ENCODE data around the gene MRPL36. TPM values are rescaled to one million over a fixed set of nuclear protein-coding genes. Genes with fewer than 3 reads are reported as not detected.
"Not testable (repeated sequence)": the region's sequence is repeated elsewhere in the genome, so short reads cannot be mapped to it uniquely, and the experiment has no call there.

MRPL36 gene
- total RNA-seq, 4 donors from 2014 or later: 42.6 to 56.1 (median 46.2) TPM

DNA sequence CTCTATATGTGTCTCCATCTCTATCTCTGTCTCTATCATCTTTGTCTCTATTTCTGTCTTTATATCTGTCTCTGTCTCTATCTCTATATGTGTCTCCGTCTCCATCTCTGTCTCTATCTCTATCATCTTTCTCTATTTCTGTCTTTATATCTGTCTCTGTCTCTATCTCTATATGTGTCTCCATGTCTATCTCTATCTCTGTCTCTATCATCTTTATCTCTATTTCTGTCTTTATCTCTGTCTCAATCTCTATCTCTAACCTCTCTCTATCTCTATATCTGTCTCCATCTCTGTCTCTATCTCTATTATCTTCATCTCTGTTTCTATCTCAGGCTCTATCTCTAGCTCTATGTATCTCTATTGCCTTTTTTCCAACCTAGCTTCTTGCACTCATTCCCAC, 46.1 kb upstream of the MRPL36 start:
- H3K27ac ChIP-seq (replicated peaks in 1 of 4): no peak overlapping the region
- H3K4me1 ChIP-seq: no peaks in the 10 kb centered on the region
- H3K4me3 ChIP-seq: no peak overlapping the region
- no peak for DNase-seq (ENCODE audit: extremely low spot score)
- no peaks in the 10 kb centered on the region for H3K9me3 ChIP-seq
- TF ChIP-seq POLR2A (IDR thresholded peaks at IDR 0.05; ENCODE audit: low read depth) (no peak), EP300 (IDR thresholded peaks at IDR 0.05) (no peak), POLR2AphosphoS5 (IDR thresholded peaks at IDR 0.05) (no peak)
- TF ChIP-seq, protein P1, sequence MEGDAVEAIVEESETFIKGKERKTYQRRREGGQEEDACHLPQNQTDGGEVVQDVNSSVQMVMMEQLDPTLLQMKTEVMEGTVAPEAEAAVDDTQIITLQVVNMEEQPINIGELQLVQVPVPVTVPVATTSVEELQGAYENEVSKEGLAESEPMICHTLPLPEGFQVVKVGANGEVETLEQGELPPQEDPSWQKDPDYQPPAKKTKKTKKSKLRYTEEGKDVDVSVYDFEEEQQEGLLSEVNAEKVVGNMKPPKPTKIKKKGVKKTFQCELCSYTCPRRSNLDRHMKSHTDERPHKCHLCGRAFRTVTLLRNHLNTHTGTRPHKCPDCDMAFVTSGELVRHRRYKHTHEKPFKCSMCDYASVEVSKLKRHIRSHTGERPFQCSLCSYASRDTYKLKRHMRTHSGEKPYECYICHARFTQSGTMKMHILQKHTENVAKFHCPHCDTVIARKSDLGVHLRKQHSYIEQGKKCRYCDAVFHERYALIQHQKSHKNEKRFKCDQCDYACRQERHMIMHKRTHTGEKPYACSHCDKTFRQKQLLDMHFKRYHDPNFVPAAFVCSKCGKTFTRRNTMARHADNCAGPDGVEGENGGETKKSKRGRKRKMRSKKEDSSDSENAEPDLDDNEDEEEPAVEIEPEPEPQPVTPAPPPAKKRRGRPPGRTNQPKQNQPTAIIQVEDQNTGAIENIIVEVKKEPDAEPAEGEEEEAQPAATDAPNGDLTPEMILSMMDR (IDR thresholded peaks at IDR 0.05): no peak
- intact Hi-C loops (cut with DNase I): no loop called here
- H3K36me3 ChIP-seq: no peaks in the 10 kb centered on the region
- peaks cover 0 to 82% (median 4%) of the 10 kb centered on the region in 4 donors for H3K27me3 ChIP-seq
- WGBS: 87% methylated on average over 1 of the region's 1 CpG

DNA sequence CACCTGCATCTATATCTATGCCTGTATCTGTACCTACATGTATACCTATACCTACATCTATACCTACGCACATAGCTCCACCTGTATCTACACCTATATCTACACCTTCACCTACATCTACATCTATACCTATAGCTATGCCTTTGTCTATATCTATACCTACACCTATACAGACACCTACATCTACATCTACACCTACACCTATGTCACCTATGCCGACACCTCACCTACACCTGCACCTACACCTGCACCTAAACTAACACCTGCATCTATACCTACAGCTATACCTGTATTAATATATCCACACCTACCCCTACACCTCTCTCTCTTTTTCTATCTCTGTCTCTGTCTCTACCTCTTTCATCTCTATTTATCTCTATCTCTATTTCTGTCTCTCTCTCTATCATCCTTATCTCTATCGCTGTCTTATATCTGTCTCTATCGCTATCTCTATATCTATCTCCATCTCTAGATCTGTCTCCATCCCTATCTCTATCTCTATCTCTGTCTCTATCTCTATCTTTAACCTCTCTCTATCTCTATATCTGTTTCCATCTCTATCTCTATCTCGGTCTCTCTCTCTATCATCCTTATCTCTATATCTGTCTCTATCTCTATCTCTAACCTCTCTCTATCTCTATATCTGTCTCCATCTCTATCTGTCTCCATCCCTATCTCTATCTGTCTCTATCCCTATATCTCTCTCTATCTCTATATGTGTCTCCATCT, 45.2 kb upstream of the MRPL36 start:
- Histone ChIP-seq H3K9me3 (no peaks in the 10 kb centered on the region), H3K36me3 (no peaks in the 10 kb centered on the region), H3K4me3 (no peak overlapping the region), H3K4me1 (no peaks in the 10 kb centered on the region), H3K27ac (replicated peaks in 1 of 4) (no peak overlapping the region), H3K27me3 (peaks cover 0 to 82% (median 9%) of the 10 kb centered on the region in 4 donors)
- DNase-seq (ENCODE audit: extremely low spot score): no peak
- TF ChIP-seq, protein P1 (IDR thresholded peaks at IDR 0.05): no peak
- no peak for TF ChIP-seq POLR2A (IDR thresholded peaks at IDR 0.05; ENCODE audit: low read depth)
- no peak for TF ChIP-seq EP300 (IDR thresholded peaks at IDR 0.05)
- no peak for TF ChIP-seq POLR2AphosphoS5 (IDR thresholded peaks at IDR 0.05)
- 95% methylated on average over 5 of the region's 5 CpGs for WGBS
- intact Hi-C loops (cut with DNase I): no loop called here

DNA sequence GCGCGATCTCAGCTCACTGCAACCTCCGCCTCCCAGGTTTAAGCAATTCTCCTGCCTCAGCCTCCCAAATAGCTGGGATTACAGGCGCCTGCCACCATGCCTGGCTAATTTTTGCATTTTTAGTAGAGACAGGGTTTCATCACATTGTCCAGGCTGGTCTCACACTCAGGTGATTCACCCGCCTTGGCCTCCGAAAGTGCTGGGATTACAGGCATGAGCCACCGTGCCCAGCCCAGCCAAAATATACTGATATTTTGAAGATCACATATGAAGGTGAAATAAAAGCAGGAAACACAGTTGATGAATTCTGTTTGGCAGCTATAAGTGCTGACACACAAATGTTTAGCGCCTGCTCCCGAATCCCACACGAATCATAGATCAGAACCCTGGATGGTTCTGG, 44.1 kb upstream of the MRPL36 start:
- H3K4me3 ChIP-seq; DNase-seq (ENCODE audit: extremely low spot score); H3K27ac ChIP-seq (replicated peaks in 1 of 4); H3K9me3 ChIP-seq; intact Hi-C loops (cut with DNase I); H3K36me3 ChIP-seq; H3K4me1 ChIP-seq: not testable (repeated sequence)
- WGBS: 88% methylated on average over 10 of the region's 10 CpGs
- peaks cover 0 to 81% (median 10%) of the 10 kb centered on the region in 4 donors for H3K27me3 ChIP-seq

DNA sequence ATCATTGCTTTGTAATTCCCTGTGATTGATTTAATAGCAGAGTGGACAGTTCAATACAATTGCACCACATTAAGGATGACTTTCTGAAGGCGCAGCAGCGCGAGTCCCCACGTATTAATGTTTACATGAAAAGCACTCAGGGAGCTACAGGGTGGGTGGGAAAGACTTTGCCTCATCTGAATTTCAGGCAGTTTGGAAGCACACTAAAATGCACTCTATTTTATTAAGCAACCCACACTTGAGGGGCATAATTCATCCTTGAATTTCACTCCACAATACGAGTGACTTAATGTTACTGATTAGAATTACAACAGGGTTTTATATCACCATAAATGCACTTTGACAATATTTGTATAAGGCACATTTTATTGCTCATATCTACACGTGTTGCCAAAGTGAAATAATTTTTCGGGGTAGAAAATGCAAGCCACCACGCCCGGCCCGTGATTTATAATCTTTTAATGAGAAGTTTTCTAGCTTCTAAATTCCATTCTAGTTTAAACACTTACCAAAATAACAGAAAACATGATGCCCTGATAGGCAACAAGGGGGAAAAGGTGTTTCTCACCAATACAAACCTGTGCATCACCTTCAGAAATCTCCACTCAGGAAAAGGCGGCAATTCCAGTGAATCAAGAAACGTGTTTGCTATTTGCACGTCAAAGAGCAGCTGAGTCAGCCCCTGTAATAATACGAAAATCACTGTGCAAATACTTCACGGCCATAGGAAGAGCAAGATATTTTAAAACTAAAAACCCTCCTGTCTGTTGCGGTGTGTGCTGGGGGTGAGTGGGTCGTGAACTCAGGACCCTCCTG, 42.6 kb upstream of the MRPL36 start:
- Histone ChIP-seq H3K27me3 (peaks cover 0 to 78% (median 10%) of the 10 kb centered on the region in 4 donors), H3K9me3 (no peaks in the 10 kb centered on the region), H3K4me1 (no peaks in the 10 kb centered on the region), H3K4me3 (no peak overlapping the region), H3K36me3 (no peaks in the 10 kb centered on the region), H3K27ac (replicated peaks in 1 of 4) (no peak overlapping the region)
- TF ChIP-seq POLR2AphosphoS5 (IDR thresholded peaks at IDR 0.05) (no peak), POLR2A (IDR thresholded peaks at IDR 0.05; ENCODE audit: low read depth) (no peak), EP300 (IDR thresholded peaks at IDR 0.05) (no peak)
- TF ChIP-seq, protein P1 (IDR thresholded peaks at IDR 0.05): no peak
- DNase-seq (ENCODE audit: extremely low spot score): no peak
- intact Hi-C loops (cut with DNase I): no loop called here
- 69% methylated on average over 17 of the region's 17 CpGs for WGBS

DNA sequence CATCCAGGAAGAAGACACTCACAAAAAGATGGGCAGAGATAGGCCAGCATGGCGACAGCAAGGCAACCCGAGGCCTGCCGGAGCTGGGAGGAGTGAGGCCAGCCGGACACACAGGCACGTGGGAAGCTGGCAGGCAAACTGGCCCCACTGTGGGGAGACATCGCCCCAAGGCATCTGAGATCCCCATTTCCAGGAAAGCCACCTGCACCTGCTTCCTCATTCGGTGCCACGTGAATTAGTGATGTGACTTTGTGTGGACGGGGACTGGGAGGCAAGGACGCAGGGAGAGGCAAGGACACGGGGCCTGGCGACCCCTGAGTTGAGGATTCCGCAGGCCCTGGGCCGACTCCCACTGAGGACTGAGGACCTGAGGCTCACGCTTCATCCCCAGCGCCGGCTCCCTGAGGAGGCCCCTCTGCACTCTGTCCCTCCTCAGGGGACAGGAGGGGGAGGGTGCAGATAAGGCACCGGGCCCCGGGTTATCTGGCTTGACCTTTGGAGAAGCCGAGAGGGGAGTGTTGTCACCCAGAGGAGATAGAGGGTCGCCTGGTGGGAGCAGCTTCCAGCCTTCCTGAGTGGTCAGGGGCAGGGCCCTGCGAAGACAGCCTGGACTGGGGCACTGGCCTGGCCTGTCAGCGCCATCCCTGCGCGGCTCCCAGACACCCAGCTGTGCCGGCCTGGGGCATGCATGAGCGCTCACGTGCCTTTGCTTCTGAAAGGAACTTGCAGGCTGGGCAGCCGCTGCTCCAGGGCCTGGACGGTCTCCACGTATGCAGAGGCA, 41.3 kb upstream of the MRPL36 start:
- no peak overlapping the region for H3K4me3 ChIP-seq
- no peak overlapping the region for H3K27ac ChIP-seq (replicated peaks in 1 of 4)
- no peak for DNase-seq (ENCODE audit: extremely low spot score)
- WGBS: 58% methylated on average over 21 of the region's 31 CpGs
- TF ChIP-seq POLR2A (IDR thresholded peaks at IDR 0.05; ENCODE audit: low read depth) (no peak), POLR2AphosphoS5 (IDR thresholded peaks at IDR 0.05) (no peak), EP300 (IDR thresholded peaks at IDR 0.05) (no peak)
- TF ChIP-seq, protein P1 (IDR thresholded peaks at IDR 0.05): no peak
- intact Hi-C loops (cut with DNase I): no loop called here
- H3K9me3 ChIP-seq: no peaks in the 10 kb centered on the region
- H3K27me3 ChIP-seq: peaks cover 0 to 76% (median 10%) of the 10 kb centered on the region in 4 donors
- H3K36me3 ChIP-seq: no peaks in the 10 kb centered on the region
- no peaks in the 10 kb centered on the region for H3K4me1 ChIP-seq

Measured in esophagus muscularis mucosa (tissue), 4 donors.